SU-DHL-6 (cell line): ENCODE results near the gene ZBTB3.

ENCODE experiments used
- H2AFZ ChIP-seq: fragments of 200-600 bp; sonication (generic); 2 replicates; pipeline ENCODE4 v1.6.1; 2014; ENCODE audit warnings: low read depth, mild to moderate bottlenecking, moderate library complexity, mixed read lengths, antibody characterized with exemption, low read length; ENCODE audit not compliant: severe bottlenecking
- H3F3A ChIP-seq: fragments of 200-600 bp; shearing (Covaris generic); 2 replicates; pipeline ENCODE4 v1.6.0; 2016; ENCODE audit warnings: antibody characterized with exemption, mild to moderate bottlenecking; ENCODE audit not compliant: insufficient read depth
- H3K27ac ChIP-seq: fragments of 200-600 bp; sonication (generic); 2 replicates; pipeline ENCODE4 v1.5.1; 2016; ENCODE audit warnings: low read depth, mild to moderate bottlenecking, low read length, moderate library complexity, mixed read lengths
- H3K27me3 ChIP-seq: fragments of 200-600 bp; sonication (generic), shearing (Covaris generic); 2 replicates; pipeline ENCODE4 v1.6.0; 2014; ENCODE audit warnings: mild to moderate bottlenecking, low read length
- H3K36me3 ChIP-seq: fragments of 200-600 bp; sonication (generic); 2 replicates; pipeline ENCODE4 v1.6.1; 2014; ENCODE audit warnings: mild to moderate bottlenecking, low read length, mixed read lengths
- H3K4me2 ChIP-seq: fragments of 300-600, 200-600 bp; shearing (Covaris generic), sonication (generic); 2 replicates; pipeline ENCODE4 v1.6.0; 2014; ENCODE audit warnings: low read length, low read depth, mild to moderate bottlenecking; ENCODE audit not compliant: poor library complexity, severe bottlenecking
- H3K4me3 ChIP-seq: fragments of 200-600 bp; sonication (generic); 2 replicates; pipeline ENCODE4 v1.5.1; 2014; ENCODE audit warnings: antibody characterized with exemption, low read length, mild to moderate bottlenecking, mixed read lengths; ENCODE audit not compliant: insufficient read depth, poor library complexity, severe bottlenecking
- H3K79me2 ChIP-seq: fragments of 200-600 bp; sonication (generic); 2 replicates; pipeline ENCODE4 v1.6.1; 2014; ENCODE audit warnings: mild to moderate bottlenecking, low read length, moderate library complexity; ENCODE audit not compliant: insufficient read depth
- H3K9ac ChIP-seq: fragments of 200-600 bp; sonication (generic); 2 replicates; pipeline ENCODE4 v1.7.0; 2014; ENCODE audit warnings: mild to moderate bottlenecking, low read length
- H3K9me2 ChIP-seq: fragments of 200-600 bp; sonication (generic); replicated peaks from 2 replicates; pipeline ENCODE4 v1.6.1; 2014; ENCODE audit warnings: low read length; ENCODE audit not compliant: insufficient read depth
- H3K9me3 ChIP-seq: fragments of 200-600 bp; sonication (generic); 2 replicates; pipeline ENCODE4 v1.6.1; 2014; ENCODE audit warnings: low read length, mixed read lengths; ENCODE audit not compliant: insufficient read depth
- H4K20me1 ChIP-seq: fragments of 200-600 bp; sonication (generic); 2 replicates; pipeline ENCODE4 v1.6.1; 2014; ENCODE audit warnings: low read depth, mild to moderate bottlenecking, antibody characterized with exemption, low read length, moderate library complexity, mixed read lengths
- CTCF ChIP-seq: fragments of 200-600 bp; sonication (generic); IDR thresholded peaks from one replicate; pipeline ENCODE4 v1.5.1; 2017; ENCODE audit warnings: antibody characterized with exemption, mild to moderate bottlenecking, low read length, moderate library complexity; ENCODE audit not compliant: insufficient read depth, poor library complexity, severe bottlenecking
- EZH2phosphoT487 ChIP-seq: fragments of 200-600 bp; sonication (generic), shearing (Covaris generic); conservative IDR thresholded peaks from 2 replicates; pipeline ENCODE4 v1.6.1; 2018; ENCODE audit warnings: mild to moderate bottlenecking, antibody characterized with exemption, low read length, moderate library complexity, mixed read lengths

ZBTB3 gene

GRCh38 chr11:62727165-62727871 lies 26.6 kb downstream of the ZBTB3 start, which contains the start of gene HNRNPUL2:
Gene HNRNPUL2, minus strand, starts transcription at chr11:62727457. Its CDS starts 301 bp downstream, at chr11:62727156.
- Histone ChIP-seq H2AFZ (peak within 1 kb of the TSS; percentile 46), H3K9ac (peak within 1 kb of the TSS; percentile 82), H3F3A (peaks cover 16% of the 10 kb centered on the region), H3K4me3 (peak within 1 kb of the TSS; percentile 77), H3K79me2 (peaks cover 70% of the 10 kb centered on the region), H3K9me2 (no peaks in the 10 kb centered on the region), H3K9me3 (no peaks in the 10 kb centered on the region), H3K36me3 (peaks cover 26% of the 10 kb centered on the region), H4K20me1 (peaks cover 22% of the 10 kb centered on the region), H3K27ac (peak within 1 kb of the TSS; percentile 94), H3K27me3 (no peaks in the 10 kb centered on the region), H3K4me2 (peak within 1 kb of the TSS; percentile 80)
- no peak for TF ChIP-seq CTCF
- TF ChIP-seq EZH2phosphoT487, result no peak

- no peaks in the 10 kb centered on the region for H3K27me3 ChIP-seq
- peak overlapping the region; percentile 82 for H3K9ac ChIP-seq
- H3K79me2 ChIP-seq, result peaks cover 75% of the 10 kb centered on the region
- no peaks in the 10 kb centered on the region for H3K9me2 ChIP-seq
- H3K27ac ChIP-seq, result peak overlapping the region; percentile 94
- H3F3A ChIP-seq, result peaks cover 16% of the 10 kb centered on the region
- TF ChIP-seq CTCF, result no peak
- TF ChIP-seq EZH2phosphoT487, result no peak
- peak overlapping the region; percentile 77 for H3K4me3 ChIP-seq
- peaks cover 31% of the 10 kb centered on the region for H3K36me3 ChIP-seq
- H3K4me2 ChIP-seq, result peak overlapping the region; percentile 79
- H3K9me3 ChIP-seq, result no peaks in the 10 kb centered on the region
- no peak overlapping the region for H2AFZ ChIP-seq
- peaks cover 22% of the 10 kb centered on the region for H4K20me1 ChIP-seq
Observed at GRCh38 chr11:62726915-62727164, 27.1 kb downstream of the ZBTB3 start.

GRCh38 chr11:62726156-62726914 lies 27.6 kb downstream of the ZBTB3 start:
- peaks cover 16% of the 10 kb centered on the region for H3F3A ChIP-seq

More at GRCh38 chr11:62726156-62726914, 27.6 kb downstream of the ZBTB3 start:
- Histone ChIP-seq H2AFZ (no peak overlapping the region), H3K79me2 (peaks cover 75% of the 10 kb centered on the region), H3K27me3 (no peaks in the 10 kb centered on the region), H3K9me2 (no peaks in the 10 kb centered on the region), H3K4me2 (peak overlapping the region; percentile 79), H3K27ac (peak overlapping the region; percentile 94), H3K9ac (peak overlapping the region; percentile 82), H3K9me3 (no peaks in the 10 kb centered on the region), H3K4me3 (peak overlapping the region; percentile 77), H3K36me3 (peaks cover 36% of the 10 kb centered on the region), H4K20me1 (peaks cover 22% of the 10 kb centered on the region)
- no peak for TF ChIP-seq CTCF
- no peak for TF ChIP-seq EZH2phosphoT487
